Transverse colon (tissue), 4 donors: ENCODE results near the gene FMR1NB. TPM values are rescaled to one million over a fixed set of nuclear protein-coding genes. Genes with fewer than 3 reads are reported as not detected.

Experiments used
- DNase-seq: peaks from one replicate; pipeline ENCODE4 v3.0.0-alpha.2; 2019
- H3K27ac ChIP-seq, 4 donors: fragments of 200-600 bp; sonication (generic); 2 replicates each; pipeline ENCODE4 v1.5.1; 2016 to 2018; ENCODE audit warnings: inconsistent platforms in 4 of 4
- H3K27me3 ChIP-seq: fragments of 200-600 bp; sonication (generic); 2 replicates; pipeline ENCODE4 v1.5.1; 2017; ENCODE audit warnings: inconsistent platforms
- H3K36me3 ChIP-seq, 4 donors: fragments of 200-600 bp; sonication (generic); 2 replicates each; pipeline ENCODE4 v1.5.1; 2017 to 2019; ENCODE audit warnings: inconsistent platforms in 4 of 4
- H3K4me1 ChIP-seq, 4 donors: fragments of 200-600 bp; sonication (generic); 2 replicates each; pipeline ENCODE4 v1.5.1; 2017 to 2020; ENCODE audit warnings: inconsistent platforms in 4 of 4
- H3K4me3 ChIP-seq, 4 donors: fragments of 200-600 bp; sonication (generic); 1 replicate in 1 of 4; 2 replicates in 3 of 4; pipeline versions ENCODE4 v1.5.1 to v1.6.1; 2017 to 2019; ENCODE audit warnings: inconsistent platforms in 4 of 4
- H3K9me3 ChIP-seq, 2 donors: fragments of 200-600 bp; sonication (generic); 2 replicates each; pipeline ENCODE4 v1.5.1; 2017 to 2019; ENCODE audit warnings: inconsistent platforms in 2 of 2
- EP300 ChIP-seq: sonication (generic); formaldehyde crosslinking; IDR thresholded peaks from one replicate; pipeline ENCODE4 v1.6.1; 2017; ENCODE audit warnings: antibody characterized with exemption, low read depth
- POLR2A ChIP-seq: fragments of 450-650 bp; IDR thresholded peaks from one replicate; pipeline ENCODE4 v1.6.1; 2016; ENCODE audit warnings: antibody characterized with exemption, mild to moderate bottlenecking, moderate library complexity
- POLR2AphosphoS5 ChIP-seq, 3 donors: sonication (generic); formaldehyde crosslinking; IDR thresholded peaks; one replicate each; pipeline ENCODE4 v1.6.1; 2016; ENCODE audit warnings: antibody characterized with exemption in 3 of 3
- WGBS, 2 donors: methylation state at CpG; one replicate each; pipeline ENCODE4 v1.1.5; 2018; ENCODE audit warnings: low coverage in 1 of 2; 5-methylcytosine and 5-hydroxymethylcytosine counted together
- in situ Hi-C, 4 donors: fragments of 200-750 bp; cut with MboI; loops; one replicate each; pipeline versions ENCODE4 v1.15.0 to v1.15.1; 2017; ENCODE audit warnings: low sequenced_read_pairs in 3 of 4, low pct_ligation_motif_present in 1 of 4, low pct_unique_long_range_greater_than_20kb in 1 of 4
- intact Hi-C: fragments of 100-400 bp; cut with DNase I; formaldehyde crosslinking; loops from one replicate; pipeline ENCODE4 v1.15.1; 2023; ENCODE audit warnings: low total_unique reads
- total RNA-seq, 4 donors: library from RNA; depleted of rRNA; stranded (reverse); fragments of >200 nt; gene quantifications; one replicate each; pipeline ENCODE4 v1.1.0, GENCODE V29; 2016
- TF ChIP-seq, protein P1 (sequence below), 5 experiments: fragments of 200-600 bp in 3 of 5; fragments of 450-650 bp in 2 of 5; sonication (generic) in 3 of 5; IDR thresholded peaks; 1 replicate in 2 of 5; 2 replicates in 3 of 5; pipeline ENCODE4 v1.5.1; 2016 to 2017; ENCODE audit warnings: antibody characterized with exemption in 5 of 5, inconsistent platforms in 3 of 5, mild to moderate bottlenecking in 2 of 5, moderate library complexity in 1 of 5

Gene FMR1NB
- total RNA-seq, 4 donors from 2014 or later: not detected

DNA sequence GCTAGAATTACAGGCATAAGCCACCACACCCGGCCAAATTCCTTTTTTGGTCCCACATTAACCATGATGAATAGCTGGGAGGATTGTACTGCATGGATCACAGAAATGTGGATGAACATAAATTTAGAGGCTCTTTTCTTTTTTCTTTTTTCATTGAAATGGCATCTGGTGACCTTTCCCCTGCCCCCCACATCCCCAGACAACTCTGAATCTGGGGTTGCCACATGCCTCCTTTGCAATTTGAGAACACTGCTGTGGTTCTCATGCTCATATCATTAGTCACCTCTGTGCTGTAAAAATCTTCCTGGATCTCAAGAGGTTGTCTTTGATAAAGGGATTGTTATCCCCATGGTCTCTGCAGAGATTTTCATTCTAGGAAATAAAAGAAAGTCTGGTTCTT is 22.8 kb upstream of the FMR1NB start:
- Histone ChIP-seq H3K4me3 (no peak overlapping the region), H3K27me3 (no peaks in the 10 kb centered on the region), H3K4me1 (no peaks in the 10 kb centered on the region), H3K36me3 (no peaks in the 10 kb centered on the region), H3K9me3 (no peaks in the 10 kb centered on the region), H3K27ac (no peak overlapping the region)
- 60% methylated on average over 1 of the region's 1 CpG; no CpG with 5 or more reads in 1 of the 2 donors for WGBS, 2 donors
- in situ Hi-C loops: no loop called here
- DNase-seq: no peak
- TF ChIP-seq, protein P1, sequence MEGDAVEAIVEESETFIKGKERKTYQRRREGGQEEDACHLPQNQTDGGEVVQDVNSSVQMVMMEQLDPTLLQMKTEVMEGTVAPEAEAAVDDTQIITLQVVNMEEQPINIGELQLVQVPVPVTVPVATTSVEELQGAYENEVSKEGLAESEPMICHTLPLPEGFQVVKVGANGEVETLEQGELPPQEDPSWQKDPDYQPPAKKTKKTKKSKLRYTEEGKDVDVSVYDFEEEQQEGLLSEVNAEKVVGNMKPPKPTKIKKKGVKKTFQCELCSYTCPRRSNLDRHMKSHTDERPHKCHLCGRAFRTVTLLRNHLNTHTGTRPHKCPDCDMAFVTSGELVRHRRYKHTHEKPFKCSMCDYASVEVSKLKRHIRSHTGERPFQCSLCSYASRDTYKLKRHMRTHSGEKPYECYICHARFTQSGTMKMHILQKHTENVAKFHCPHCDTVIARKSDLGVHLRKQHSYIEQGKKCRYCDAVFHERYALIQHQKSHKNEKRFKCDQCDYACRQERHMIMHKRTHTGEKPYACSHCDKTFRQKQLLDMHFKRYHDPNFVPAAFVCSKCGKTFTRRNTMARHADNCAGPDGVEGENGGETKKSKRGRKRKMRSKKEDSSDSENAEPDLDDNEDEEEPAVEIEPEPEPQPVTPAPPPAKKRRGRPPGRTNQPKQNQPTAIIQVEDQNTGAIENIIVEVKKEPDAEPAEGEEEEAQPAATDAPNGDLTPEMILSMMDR (IDR thresholded peaks at IDR 0.05): no peak
- no peak for TF ChIP-seq POLR2A
- no peak for TF ChIP-seq EP300
- TF ChIP-seq POLR2AphosphoS5 (IDR thresholded peaks at IDR 0.05): no peak
- intact Hi-C loops: no loop called here

DNA sequence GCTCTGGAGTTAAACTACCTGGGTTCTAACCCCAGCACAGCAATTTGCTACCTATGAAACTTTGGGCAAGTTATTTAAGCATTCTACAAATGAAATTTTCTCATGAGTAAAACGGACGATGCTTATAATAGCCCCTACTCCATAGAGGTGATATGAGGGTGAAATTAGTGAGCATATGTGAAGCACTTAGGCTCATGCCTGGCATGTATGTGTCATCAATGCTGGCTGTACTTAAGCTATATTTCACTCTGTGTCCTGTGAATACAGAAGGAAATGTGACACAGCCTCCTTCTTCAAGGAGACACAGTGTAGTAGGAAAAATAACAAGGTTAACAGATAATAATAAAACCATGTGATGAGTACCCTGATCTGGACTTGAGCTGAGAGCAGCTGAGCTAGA is 20.4 kb upstream of the FMR1NB start:
- Histone ChIP-seq H3K4me1 (no peaks in the 10 kb centered on the region), H3K27ac (no peak overlapping the region), H3K27me3 (no peaks in the 10 kb centered on the region), H3K4me3 (no peak overlapping the region), H3K36me3 (no peaks in the 10 kb centered on the region), H3K9me3 (no peaks in the 10 kb centered on the region)
- in situ Hi-C loops: no loop called here
- TF ChIP-seq POLR2AphosphoS5 (IDR thresholded peaks at IDR 0.05) (no peak), EP300 (no peak), POLR2A (no peak)
- TF ChIP-seq, protein P1 (IDR thresholded peaks at IDR 0.05): no peak
- DNase-seq: no peak
- WGBS, 2 donors: 63% methylated on average over 2 of the region's 2 CpGs; no CpG with 5 or more reads in 1 of the 2 donors
- intact Hi-C loops: no loop called here

DNA sequence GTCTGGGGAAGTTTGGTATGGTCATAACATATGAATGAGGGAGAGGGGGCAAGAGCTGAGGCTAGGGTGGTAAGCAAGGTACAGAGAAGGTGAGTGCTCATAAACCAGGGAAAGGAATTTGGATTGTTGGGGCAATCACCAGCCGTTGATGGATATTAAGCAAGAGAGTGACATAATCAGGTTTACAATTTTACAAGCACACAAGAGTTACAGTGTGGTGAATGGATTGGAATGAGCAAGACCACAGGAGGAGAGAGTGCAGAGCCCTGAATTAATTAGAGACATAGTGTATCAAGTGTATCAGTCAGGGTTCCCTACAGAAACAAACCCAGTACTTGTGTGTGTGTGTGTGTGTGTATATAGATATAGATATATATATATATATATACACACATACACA is 18.7 kb upstream of the FMR1NB start:
- H3K4me3 ChIP-seq: no peak overlapping the region
- no peaks in the 10 kb centered on the region for H3K27me3 ChIP-seq
- H3K27ac ChIP-seq: no peak overlapping the region
- no peak for DNase-seq
- H3K36me3 ChIP-seq: no peaks in the 10 kb centered on the region
- in situ Hi-C loops (no loop called here), intact Hi-C loops (no loop called here)
- WGBS, 2 donors: 43% methylated on average over 1 of the region's 1 CpG; no CpG with 5 or more reads in 1 of the 2 donors
- TF ChIP-seq POLR2A: no peak
- TF ChIP-seq EP300: no peak
- TF ChIP-seq, protein P1 (IDR thresholded peaks at IDR 0.05): no peak
- no peak for TF ChIP-seq POLR2AphosphoS5 (IDR thresholded peaks at IDR 0.05)
- no peaks in the 10 kb centered on the region for H3K9me3 ChIP-seq
- H3K4me1 ChIP-seq: no peaks in the 10 kb centered on the region

DNA sequence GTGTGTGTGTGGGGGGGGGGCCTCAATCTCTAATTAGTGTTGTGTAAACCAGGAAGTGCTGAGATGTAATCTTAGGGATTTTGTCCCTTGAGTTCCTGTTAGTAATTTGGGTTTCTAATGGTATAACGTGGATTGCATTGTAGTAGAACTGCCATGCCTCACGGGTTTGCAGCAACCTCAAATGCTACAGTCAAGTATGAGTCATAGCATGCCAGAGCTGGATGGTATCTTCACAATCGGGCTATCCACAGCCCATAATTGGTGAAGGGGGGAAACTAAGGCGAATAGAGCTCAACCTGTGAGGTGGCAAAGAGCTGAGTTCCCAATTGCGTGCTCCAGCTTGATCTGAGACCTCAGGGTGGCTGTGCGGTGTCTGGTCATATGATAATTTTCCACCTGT is 2.2 kb upstream of the FMR1NB start:
- intact Hi-C loops: no loop called here
- in situ Hi-C loops: no loop called here
- TF ChIP-seq POLR2A (no peak), EP300 (no peak), POLR2AphosphoS5 (IDR thresholded peaks at IDR 0.05) (no peak)
- TF ChIP-seq, protein P1 (IDR thresholded peaks at IDR 0.05): no peak
- WGBS, 2 donors: 62% methylated on average over 6 of the region's 6 CpGs; no CpG with 5 or more reads in 1 of the 2 donors
- Histone ChIP-seq H3K4me1 (no peaks in the 10 kb centered on the region), H3K9me3 (no peaks in the 10 kb centered on the region), H3K36me3 (no peaks in the 10 kb centered on the region), H3K27ac (no peak overlapping the region), H3K27me3 (no peaks in the 10 kb centered on the region), H3K4me3 (no peak overlapping the region)
- DNase-seq: no peak
